Measurements from ENCODE around the gene NUFIP2.
"Not testable (repeated sequence)": the region's sequence is repeated elsewhere in the genome, so short reads cannot be mapped to it uniquely, and the experiment has no call there.

NUFIP2 gene

GRCh38 chr17:29279397-29280070 lies 14.4 kb downstream of the NUFIP2 start:
- DNase-seq: no peak

- DNase-seq: no peak
These were observed 15.3 kb downstream of the NUFIP2 start for GRCh38 chr17:29278692-29279091.

GRCh38 chr17:29273924-29274323 lies 20.0 kb downstream of the NUFIP2 start:
- DNase-seq: no peak

- not testable (repeated sequence) for DNase-seq
These were observed 22.0 kb downstream of the NUFIP2 start for GRCh38 chr17:29271980-29272379.

- no peak for DNase-seq
These were observed 30.0 kb downstream of the NUFIP2 start for GRCh38 chr17:29263916-29264315.

GRCh38 chr17:29257756-29258155 lies 36.2 kb downstream of the NUFIP2 start:
- DNase-seq: no peak

GRCh38 chr17:29256735-29257466 lies 37.0 kb downstream of the NUFIP2 start:
- DNase-seq: no peak

- DNase-seq: no peak
These were observed 37.9 kb downstream of the NUFIP2 start for GRCh38 chr17:29255926-29256522.

- DNase-seq: no peak
These were observed 40.9 kb downstream of the NUFIP2 start for GRCh38 chr17:29253037-29253436.

- DNase-seq: no peak
These were observed 41.7 kb downstream of the NUFIP2 start for GRCh38 chr17:29252101-29252791.

GRCh38 chr17:29251184-29251583 lies 42.8 kb downstream of the NUFIP2 start:
- DNase-seq: no peak

GRCh38 chr17:29250666-29251065 lies 43.3 kb downstream of the NUFIP2 start:
- DNase-seq: no peak

GRCh38 chr17:29248845-29249244 lies 45.1 kb downstream of the NUFIP2 start:
- no peak for DNase-seq

GRCh38 chr17:29247219-29247618 lies 46.7 kb downstream of the NUFIP2 start:
- no peak for DNase-seq

- no peak for DNase-seq
These were observed 47.3 kb downstream of the NUFIP2 start, which contains the start of gene CRYBA1 for GRCh38 chr17:29246628-29247027. TSS of gene CRYBA1 (plus strand) at chr17:29246859. CDS start at chr17:29246864, 5 bp downstream.

- DNase-seq: no peak
These were observed 48.5 kb downstream of the NUFIP2 start for GRCh38 chr17:29245401-29245800.

- DNase-seq: no peak
These were observed 50.2 kb downstream of the NUFIP2 start for GRCh38 chr17:29243792-29244191.

- DNase-seq: no peak
These were observed 51.2 kb downstream of the NUFIP2 start for GRCh38 chr17:29242790-29243189.

- no peak for DNase-seq
These were observed 51.9 kb downstream of the NUFIP2 start for GRCh38 chr17:29242051-29242450.

- DNase-seq: no peak
These were observed 52.7 kb downstream of the NUFIP2 start for GRCh38 chr17:29240968-29241963.

- DNase-seq: no peak
These were observed 53.5 kb downstream of the NUFIP2 start for GRCh38 chr17:29240477-29240876.

All from NCI-H1436 (cell line).